BE2C (cell line): ENCODE measurements around the gene TSKS.

Experiments used
- DNase-seq: peaks from one replicate; pipeline ENCODE4 v3.0.0-alpha.2; 2020
- H3K27me3 ChIP-seq: fragments of 250-450 bp; sonication (Bioruptor Pico); 2 replicates; pipeline ENCODE4 v1.5.1; 2020; ENCODE audit warnings: mild to moderate bottlenecking
- H3K36me3 ChIP-seq: fragments of 250-450 bp; sonication (Bioruptor Pico); 2 replicates; pipeline ENCODE4 v1.5.1; 2020; ENCODE audit warnings: mild to moderate bottlenecking
- H3K4me1 ChIP-seq: fragments of 250-450 bp; sonication (Bioruptor Pico); 2 replicates; pipeline ENCODE4 v1.5.1; 2020
- H3K4me3 ChIP-seq: 2 replicates; pipeline ENCODE4 v1.5.1; 2011; ENCODE audit warnings: low read depth, low read length
- H3K9me3 ChIP-seq: fragments of 250-450 bp; sonication (Bioruptor Pico); 2 replicates; pipeline ENCODE4 v1.5.1; 2020
- TF ChIP-seq, protein P1 (sequence below): IDR thresholded peaks from 2 replicates; pipeline ENCODE4 v1.5.1; 2012; ENCODE audit warnings: mild to moderate bottlenecking, low read depth, low read length

Gene TSKS

DNA sequence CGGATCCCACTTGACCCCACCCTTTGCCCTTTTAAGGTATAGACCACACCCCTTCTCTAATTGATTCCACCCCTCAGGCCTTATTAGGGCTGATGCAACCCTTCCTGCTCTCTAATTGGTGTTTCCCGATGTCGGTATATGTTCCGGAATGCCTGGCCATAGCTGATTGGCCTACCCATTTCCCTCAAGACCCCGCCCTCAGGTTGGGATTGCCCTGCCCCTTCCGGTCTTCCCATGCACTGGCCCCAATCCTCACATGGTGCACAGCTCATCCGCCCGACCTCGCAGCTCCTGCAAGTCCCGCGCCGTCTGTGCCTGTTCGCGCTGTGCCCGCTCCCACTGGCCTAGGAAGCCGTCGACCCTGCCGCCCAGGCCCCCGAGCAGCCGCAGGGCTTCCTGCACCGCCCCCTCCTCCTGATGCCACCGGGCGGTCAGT is 18.1 kb downstream of the TSKS start:
- Histone ChIP-seq H3K4me3 (no peak overlapping the region), H3K9me3 (no peaks in the 10 kb centered on the region; the same call in 1 of the 2 replicates), H3K36me3 (no peaks in the 10 kb centered on the region), H3K4me1 (no peaks in the 10 kb centered on the region), H3K27me3 (no peaks in the 10 kb centered on the region)
- TF ChIP-seq, protein P1, sequence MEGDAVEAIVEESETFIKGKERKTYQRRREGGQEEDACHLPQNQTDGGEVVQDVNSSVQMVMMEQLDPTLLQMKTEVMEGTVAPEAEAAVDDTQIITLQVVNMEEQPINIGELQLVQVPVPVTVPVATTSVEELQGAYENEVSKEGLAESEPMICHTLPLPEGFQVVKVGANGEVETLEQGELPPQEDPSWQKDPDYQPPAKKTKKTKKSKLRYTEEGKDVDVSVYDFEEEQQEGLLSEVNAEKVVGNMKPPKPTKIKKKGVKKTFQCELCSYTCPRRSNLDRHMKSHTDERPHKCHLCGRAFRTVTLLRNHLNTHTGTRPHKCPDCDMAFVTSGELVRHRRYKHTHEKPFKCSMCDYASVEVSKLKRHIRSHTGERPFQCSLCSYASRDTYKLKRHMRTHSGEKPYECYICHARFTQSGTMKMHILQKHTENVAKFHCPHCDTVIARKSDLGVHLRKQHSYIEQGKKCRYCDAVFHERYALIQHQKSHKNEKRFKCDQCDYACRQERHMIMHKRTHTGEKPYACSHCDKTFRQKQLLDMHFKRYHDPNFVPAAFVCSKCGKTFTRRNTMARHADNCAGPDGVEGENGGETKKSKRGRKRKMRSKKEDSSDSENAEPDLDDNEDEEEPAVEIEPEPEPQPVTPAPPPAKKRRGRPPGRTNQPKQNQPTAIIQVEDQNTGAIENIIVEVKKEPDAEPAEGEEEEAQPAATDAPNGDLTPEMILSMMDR: no peak
- peak; percentile 55 for DNase-seq

DNA sequence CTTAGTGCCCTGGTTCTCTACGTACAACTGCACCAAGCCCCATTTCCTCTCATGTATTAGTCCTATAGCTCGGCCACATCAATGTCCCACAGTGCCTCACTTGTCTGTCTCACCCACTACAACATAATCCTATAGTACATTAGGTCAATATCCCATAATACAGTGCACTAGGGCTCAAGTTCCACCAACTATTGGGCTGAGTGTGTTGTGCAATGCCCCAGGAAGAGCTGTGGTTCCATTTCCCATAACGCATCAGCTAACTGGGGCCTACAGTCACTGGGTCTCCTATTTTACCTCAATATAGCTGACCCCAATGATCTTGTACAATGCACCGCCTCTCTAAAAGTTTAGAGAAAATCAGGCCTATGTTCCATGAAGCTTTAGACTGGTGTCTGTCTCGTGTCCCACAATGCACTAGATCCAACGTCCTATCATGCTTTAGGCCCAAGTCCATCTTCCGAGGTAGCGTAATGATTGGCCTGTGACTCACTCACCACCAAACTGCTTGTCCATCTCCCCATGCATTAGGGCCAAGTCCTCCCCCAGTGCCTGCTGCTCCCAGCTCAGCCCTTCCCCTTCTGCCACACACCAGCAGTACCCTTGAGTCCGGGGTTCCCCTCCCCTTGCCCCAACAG is 21.8 kb downstream of the TSKS start:
- Histone ChIP-seq H3K36me3 (no peaks in the 10 kb centered on the region), H3K4me3 (no peak overlapping the region), H3K9me3 (no peaks in the 10 kb centered on the region; the same call in 1 of the 2 replicates), H3K4me1 (no peaks in the 10 kb centered on the region), H3K27me3 (no peaks in the 10 kb centered on the region)
- DNase-seq: no peak
- TF ChIP-seq, protein P1: no peak

DNA sequence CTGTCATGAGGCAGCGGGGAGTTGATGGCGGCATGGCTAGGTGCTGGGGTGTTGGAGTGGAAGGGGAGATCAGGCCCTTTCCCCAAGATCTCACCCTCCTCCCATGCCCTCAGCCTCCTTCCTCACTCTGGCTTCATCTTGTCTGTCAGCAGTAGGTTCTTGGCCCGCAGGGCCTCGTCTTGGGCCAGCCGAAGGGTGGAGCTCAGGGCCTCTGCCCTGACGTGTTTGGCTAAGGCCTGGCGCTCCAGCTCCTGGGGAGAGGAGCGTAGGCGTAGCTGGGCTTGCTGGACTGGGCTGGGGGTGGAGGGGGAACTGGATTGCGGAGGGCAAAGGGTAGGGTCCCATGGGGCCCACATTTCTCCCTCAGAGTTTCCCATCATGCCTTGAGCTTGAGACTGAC is 23.2 kb downstream of the TSKS start:
- TF ChIP-seq, protein P1: no peak
- H3K4me3 ChIP-seq: no peak overlapping the region
- no peaks in the 10 kb centered on the region for H3K27me3 ChIP-seq
- H3K4me1 ChIP-seq: no peaks in the 10 kb centered on the region
- H3K36me3 ChIP-seq: no peaks in the 10 kb centered on the region
- H3K9me3 ChIP-seq: no peaks in the 10 kb centered on the region; the same call in 1 of the 2 replicates
- no peak for DNase-seq

DNA sequence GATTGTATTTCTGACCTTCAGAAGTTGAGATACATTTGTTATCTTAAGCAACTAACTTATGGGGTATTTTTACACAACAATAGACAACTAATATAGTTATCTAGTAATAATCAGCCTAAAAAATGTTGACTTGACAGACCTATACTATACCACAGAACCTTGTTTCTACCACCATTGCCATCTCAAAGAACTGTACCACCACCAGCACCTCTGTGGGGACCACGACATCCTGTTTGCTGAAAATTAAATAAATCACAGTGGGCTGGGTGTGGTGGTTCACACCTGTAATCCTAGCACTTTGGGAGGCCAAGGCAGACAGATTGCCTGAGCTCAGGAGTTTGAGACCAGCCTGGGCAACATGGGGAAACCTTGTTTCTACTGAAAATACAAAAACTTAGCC is 24.0 kb downstream of the TSKS start:
- no peak overlapping the region for H3K4me3 ChIP-seq
- H3K9me3 ChIP-seq: no peaks in the 10 kb centered on the region
- H3K4me1 ChIP-seq: no peaks in the 10 kb centered on the region
- TF ChIP-seq, protein P1: no peak
- no peak for DNase-seq
- no peaks in the 10 kb centered on the region for H3K36me3 ChIP-seq
- no peaks in the 10 kb centered on the region for H3K27me3 ChIP-seq

DNA sequence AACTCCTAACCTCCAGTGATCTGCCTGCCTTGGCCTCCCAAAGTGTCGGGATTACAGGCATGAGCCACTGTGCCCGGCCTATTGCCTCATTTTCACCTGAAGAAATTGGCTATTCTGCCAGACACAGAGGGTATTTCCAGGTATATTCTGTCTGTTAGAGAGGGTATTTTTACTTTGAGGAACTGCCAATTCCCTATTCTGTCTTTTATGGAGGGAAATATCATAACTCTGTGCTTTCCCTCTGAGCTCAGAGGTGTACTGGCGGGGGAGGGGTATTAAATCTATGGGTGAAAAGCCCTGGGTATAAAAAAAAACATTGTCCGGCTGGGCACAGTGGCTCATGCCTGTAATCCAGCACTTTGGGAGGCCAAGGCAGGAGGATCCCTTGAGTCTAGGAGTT is 24.8 kb downstream of the TSKS start:
- DNase-seq: no peak
- no peaks in the 10 kb centered on the region for H3K36me3 ChIP-seq
- TF ChIP-seq, protein P1: no peak
- H3K4me1 ChIP-seq: no peaks in the 10 kb centered on the region
- H3K9me3 ChIP-seq: no peaks in the 10 kb centered on the region
- H3K27me3 ChIP-seq: no peaks in the 10 kb centered on the region
- no peak overlapping the region for H3K4me3 ChIP-seq

DNA sequence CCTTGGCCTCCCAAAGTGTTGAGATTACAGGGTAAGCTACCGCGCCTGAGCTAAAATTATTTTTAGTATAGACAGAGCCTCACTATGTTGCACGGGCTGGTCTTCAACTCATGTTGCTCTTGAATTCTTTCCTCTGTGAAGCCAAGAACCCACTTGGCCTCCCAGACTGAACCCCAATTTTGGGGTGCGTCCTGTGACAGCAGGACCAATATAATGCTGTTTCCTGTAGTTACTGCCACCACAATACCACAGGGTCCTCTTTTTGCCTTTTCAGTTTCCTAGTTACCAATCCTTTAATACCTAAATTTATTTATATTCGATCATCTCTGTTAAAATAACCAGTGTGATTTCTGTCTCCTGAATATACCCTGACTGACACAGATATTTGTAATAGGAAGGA is 32.9 kb downstream of the TSKS start:
- no peak overlapping the region for H3K4me3 ChIP-seq
- H3K27me3 ChIP-seq: no peaks in the 10 kb centered on the region
- no peak for DNase-seq

More for the DNA sequence above, 32.9 kb downstream of the TSKS start:
- TF ChIP-seq, protein P1: no peak
- no peaks in the 10 kb centered on the region for H3K36me3 ChIP-seq
- H3K9me3 ChIP-seq: no peaks in the 10 kb centered on the region; the same call in 1 of the 2 replicates
- 0 out of 2 replicates have a peak, but pooled peaks cover 3% of the 10 kb centered on the region for H3K4me1 ChIP-seq
